HL-60 (cell line): ENCODE results near the gene PLXDC2.

Source experiments
- CTCF ChIP-seq: IDR thresholded peaks from one replicate; pipeline ENCODE4 v1.5.1; 2011; ENCODE audit warnings: low read length, control low read depth, inconsistent platforms; ENCODE audit not compliant: insufficient read depth
- GABPA ChIP-seq: IDR thresholded peaks from 2 replicates; pipeline ENCODE4 v1.6.1; 2012; ENCODE audit warnings: low read depth
- POLR2AphosphoS5 ChIP-seq: IDR thresholded peaks from 2 replicates; pipeline ENCODE4 v1.6.1; 2012; ENCODE audit warnings: low read depth
- REST ChIP-seq: IDR thresholded peaks from 2 replicates; pipeline ENCODE4 v1.6.1; 2012; ENCODE audit warnings: low read depth; ENCODE audit not compliant: insufficient replicate concordance

GRCh38 chr10:19869370-19869769, 53.1 kb downstream of the PLXDC2 start:
- TF ChIP-seq REST (no peak), CTCF (no peak), POLR2AphosphoS5 (no peak), GABPA (no peak)
